Adrenal gland (tissue), 5 donors: ENCODE measurements around the gene FZD8.

Experiments used
- CTCF ChIP-seq, 6 experiments: fragments of 450-650 bp in 4 of 6; fragments of 200-600 bp in 2 of 6; sonication (generic) in 1 of 6; IDR thresholded peaks; 1 replicate in 5 of 6; 2 replicates in 1 of 6; pipeline versions ENCODE4 v1.5.1 to v1.8.0; 2016 to 2021; ENCODE audit warnings: antibody characterized with exemption in 6 of 6, mild to moderate bottlenecking in 2 of 6, moderate library complexity in 1 of 6
- POLR2A ChIP-seq, 2 donors: fragments of 450-650 bp; IDR thresholded peaks; one replicate each; pipeline ENCODE4 v1.6.1; 2017; ENCODE audit warnings: antibody characterized with exemption in 2 of 2, mild to moderate bottlenecking in 2 of 2, moderate library complexity in 1 of 2
- donor health status: DM: no; HTN: no; CAD: no.

- TF ChIP-seq POLR2A (IDR thresholded peaks at IDR 0.05) (no peak), CTCF (IDR thresholded peaks at IDR 0.05) (no peak)
Observed at GRCh38 chr10:35674843-35675242, 32.7 kb upstream of the FZD8 start.
